GM19463 (cell line): ENCODE measurements around the gene PCDHA13.
"Not testable (repeated sequence)": the region's sequence is repeated elsewhere in the genome, so short reads cannot be mapped to it uniquely, and the experiment has no call there.

Source experiments
- ATAC-seq: cut with Tn5 transposase; IDR thresholded peaks from one replicate; pipeline ENCODE4 v1.9.1; 2021; ENCODE audit warnings: mild to moderate bottlenecking, moderate library complexity; ENCODE audit not compliant: unreplicated experiment

The PCDHA13 gene

GRCh38 chr5:140869555-140869886 is 12.4 kb upstream of the PCDHA13 start:
- ATAC-seq, result no peak

- no peak for ATAC-seq
Observed at GRCh38 chr5:140870221-140871201, 11.4 kb upstream of the PCDHA13 start.

GRCh38 chr5:140875085-140876065 is 6.5 kb upstream of the PCDHA13 start, which contains the start of gene PCDHA12:
TSS of gene PCDHA12 (plus strand) at chr5:140875308. CDS start at chr5:140875473, 165 bp downstream.
- ATAC-seq, result no peak

GRCh38 chr5:140876541-140877261 is 5.2 kb upstream of the PCDHA13 start:
- ATAC-seq, result not testable (repeated sequence)

GRCh38 chr5:140877262-140877581 is 4.7 kb upstream of the PCDHA13 start:
- no peak for ATAC-seq

- ATAC-seq, result no peak
Observed at GRCh38 chr5:140882591-140882899, 621 bp downstream of the PCDHA13 start.

- no peak for ATAC-seq
Observed at GRCh38 chr5:140883373-140883772, 1.4 kb downstream of the PCDHA13 start.

GRCh38 chr5:140883927-140884697 is 2.2 kb downstream of the PCDHA13 start:
- ATAC-seq, result no peak

- no peak for ATAC-seq
Observed at GRCh38 chr5:140916325-140916724, 34.4 kb downstream of the PCDHA13 start.

GRCh38 chr5:140923601-140924000 is 41.7 kb downstream of the PCDHA13 start:
- no peak for ATAC-seq

- no peak for ATAC-seq
Observed at GRCh38 chr5:140925806-140926442, 44.0 kb downstream of the PCDHA13 start, which contains the start of gene PCDHAC1. TSS of gene PCDHAC1 (plus strand) at chr5:140926299. CDS start at chr5:140926893, 594 bp downstream.

- ATAC-seq, result no peak
Observed at GRCh38 chr5:140926443-140927227, 44.7 kb downstream of the PCDHA13 start.

- no peak for ATAC-seq
Observed at GRCh38 chr5:140927228-140927573, 45.3 kb downstream of the PCDHA13 start.
